GM19099 (cell line): ENCODE results near the gene PHACTR3.

Experiments used
- POLR2A ChIP-seq: IDR thresholded peaks from 3 replicates; pipeline ENCODE4 v1.6.1; 2011; ENCODE audit warnings: low read depth; ENCODE audit not compliant: insufficient read length; ENCODE audit errors: extremely low read depth

PHACTR3 gene

DNA sequence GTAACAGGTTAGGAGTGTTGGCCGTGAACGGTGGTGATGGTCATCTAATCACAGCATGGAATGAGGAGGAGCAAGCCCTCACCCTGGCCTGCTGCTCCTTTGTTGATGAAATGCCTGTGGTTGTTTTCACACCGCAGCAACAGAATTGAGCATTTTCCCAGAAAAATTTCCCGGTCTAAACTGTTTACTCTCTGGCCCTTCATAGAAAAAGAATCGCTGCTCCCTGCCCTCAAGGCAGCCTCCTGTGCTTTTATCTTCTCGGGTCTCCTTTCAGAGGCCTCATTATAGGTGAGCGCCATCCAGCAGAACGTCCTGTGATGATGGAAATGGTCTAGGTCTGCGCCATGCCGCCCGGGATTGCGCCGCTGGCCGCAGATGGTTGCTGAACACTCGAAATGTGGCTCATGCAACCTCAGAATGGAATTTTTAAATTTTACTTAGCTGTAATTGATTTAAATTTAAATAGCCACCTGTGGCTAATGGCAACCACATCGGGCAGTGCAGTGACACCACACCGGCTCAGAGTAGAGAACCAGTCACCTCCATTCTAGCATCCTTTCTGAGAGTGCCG is 30.2 kb downstream of the PHACTR3 start:
- no peak for TF ChIP-seq POLR2A

DNA sequence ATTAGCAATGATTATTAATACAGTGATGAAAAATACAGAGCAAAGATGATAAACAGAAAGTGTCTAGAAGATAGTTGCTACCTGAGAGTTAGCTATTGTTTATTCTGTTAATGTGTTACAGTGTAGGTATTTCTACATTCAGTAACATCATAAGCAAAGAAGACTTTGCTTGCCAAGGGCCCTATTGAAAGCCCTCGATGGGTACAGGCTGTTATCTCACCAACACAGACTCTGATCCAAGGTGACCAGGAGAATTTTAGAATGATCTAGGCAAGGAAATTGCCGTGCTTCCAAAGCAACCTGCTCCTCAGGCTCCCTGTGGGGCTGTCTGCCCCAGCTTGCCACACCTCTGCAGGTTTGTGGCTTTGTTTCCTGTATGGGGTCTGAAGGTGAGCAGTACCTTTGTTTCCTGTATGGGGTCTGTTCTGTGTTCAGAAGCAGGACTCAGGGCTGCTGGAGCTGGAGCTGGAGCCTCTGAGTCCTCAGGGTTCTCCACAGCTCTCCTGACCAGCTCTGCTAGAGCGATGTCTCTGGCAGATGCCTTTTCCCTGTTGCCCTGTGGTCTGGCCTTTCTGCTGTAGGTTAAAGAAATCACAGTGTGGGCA is 32.5 kb downstream of the PHACTR3 start:
- TF ChIP-seq POLR2A = no peak

DNA sequence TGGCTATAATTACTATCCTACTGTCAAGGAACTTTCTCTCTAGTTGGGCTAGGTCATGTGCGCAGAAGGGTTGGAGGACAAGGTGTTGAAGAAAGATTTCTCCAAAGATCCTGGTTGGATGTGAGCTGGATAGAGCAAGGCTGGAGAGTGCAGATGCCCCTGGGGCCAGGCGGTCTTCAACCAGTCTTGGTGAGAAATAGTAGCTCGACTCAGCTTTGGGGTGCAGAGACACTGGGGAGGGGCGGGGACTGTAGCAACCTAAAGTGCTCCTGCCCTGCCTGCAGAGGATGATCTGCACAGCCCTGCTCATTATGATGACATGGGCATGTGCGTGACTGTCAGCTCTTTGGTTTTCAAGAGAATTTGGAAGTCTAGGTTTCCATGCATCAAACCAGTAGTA is 35.9 kb downstream of the PHACTR3 start:
- no peak for TF ChIP-seq POLR2A

DNA sequence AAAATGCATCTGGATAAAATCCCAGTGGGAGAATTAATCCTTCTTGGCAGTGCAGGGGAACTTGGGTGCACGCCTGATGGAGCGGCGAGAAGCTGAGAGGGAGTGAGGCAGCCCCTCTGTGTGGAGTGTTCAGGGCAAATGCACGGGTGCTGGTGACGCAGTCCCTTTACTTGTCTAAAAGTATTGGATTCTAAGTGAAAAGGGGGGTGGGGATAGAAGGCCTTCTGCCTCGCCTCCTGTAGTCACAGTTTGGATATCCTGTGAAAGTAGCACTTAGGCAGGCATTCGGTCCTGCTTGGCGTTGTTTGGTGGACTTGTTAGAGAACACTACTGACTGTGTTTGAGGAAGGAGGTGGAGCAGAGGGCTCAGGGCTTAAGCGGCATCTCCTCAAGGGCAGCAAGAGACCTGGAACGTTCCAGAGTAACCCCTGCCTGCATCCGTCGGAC is 39.3 kb downstream of the PHACTR3 start:
- TF ChIP-seq POLR2A = no peak

DNA sequence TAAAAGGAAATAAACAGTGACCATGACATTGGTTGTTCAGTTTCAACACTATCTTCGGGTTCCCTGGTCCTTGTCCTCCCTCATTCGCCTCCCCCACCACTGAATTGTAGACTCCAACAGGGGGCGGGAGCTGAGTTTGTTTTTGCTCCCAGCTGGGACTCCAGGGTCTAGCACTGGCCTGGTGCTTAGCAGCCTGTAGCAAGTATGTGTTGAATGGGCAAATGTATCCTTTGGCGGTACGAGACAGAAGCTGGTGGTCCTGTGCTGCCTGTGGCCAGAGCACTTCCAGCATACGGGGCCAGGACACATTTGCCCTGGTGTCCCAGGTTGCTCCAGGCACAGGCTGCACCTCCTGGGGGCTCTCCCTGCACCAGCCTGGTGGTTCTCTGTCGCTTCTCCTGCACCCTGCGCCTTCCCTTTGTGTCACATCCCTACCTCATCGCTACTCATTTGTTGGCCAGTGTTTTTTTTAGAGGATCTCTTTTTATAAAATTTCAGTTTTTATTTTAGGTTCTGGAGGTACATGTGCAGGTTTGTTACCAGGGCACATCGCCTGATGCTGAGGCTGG is 40.1 kb downstream of the PHACTR3 start:
- TF ChIP-seq POLR2A = no peak

DNA sequence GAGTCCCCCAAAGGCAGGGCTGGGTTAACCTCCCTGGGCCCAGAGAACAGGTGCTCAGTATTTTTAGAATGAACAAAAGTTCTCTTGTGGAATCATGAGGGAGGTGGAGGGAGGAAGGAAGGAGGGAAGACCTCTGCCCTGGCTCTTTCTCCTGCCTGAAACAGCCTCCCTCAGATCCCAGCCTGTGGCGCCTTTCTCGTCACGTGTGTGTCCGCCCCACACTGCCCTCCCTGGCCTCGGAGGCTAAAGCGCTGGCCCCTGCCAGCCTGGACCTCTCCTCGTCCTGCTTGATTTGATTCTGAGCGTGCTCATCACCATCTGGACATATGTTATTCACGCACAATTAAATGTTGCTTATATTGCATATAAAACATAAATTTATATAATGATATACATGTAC is 40.9 kb downstream of the PHACTR3 start:
- TF ChIP-seq POLR2A = no peak

DNA sequence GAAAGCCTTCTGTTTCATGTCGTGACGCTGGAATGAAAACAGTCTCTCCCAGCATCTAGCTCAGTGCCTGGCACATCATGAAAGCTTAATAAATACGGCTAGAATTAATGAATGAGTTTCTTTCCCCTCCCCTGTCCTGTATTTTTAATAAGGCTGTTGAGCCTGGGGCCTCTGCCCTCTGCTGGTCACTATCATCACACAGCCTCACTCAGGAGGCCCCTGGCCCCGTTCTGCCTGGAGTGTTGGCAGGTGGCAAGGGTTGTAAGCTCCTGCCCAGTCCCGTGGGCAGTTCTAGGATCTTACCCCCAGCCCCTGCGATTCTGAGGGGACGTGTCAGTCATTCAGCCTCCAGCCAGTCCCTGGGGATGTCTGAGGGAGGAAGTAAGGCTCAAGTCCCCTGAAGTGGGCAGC is 41.4 kb downstream of the PHACTR3 start:
- TF ChIP-seq POLR2A = no peak

DNA sequence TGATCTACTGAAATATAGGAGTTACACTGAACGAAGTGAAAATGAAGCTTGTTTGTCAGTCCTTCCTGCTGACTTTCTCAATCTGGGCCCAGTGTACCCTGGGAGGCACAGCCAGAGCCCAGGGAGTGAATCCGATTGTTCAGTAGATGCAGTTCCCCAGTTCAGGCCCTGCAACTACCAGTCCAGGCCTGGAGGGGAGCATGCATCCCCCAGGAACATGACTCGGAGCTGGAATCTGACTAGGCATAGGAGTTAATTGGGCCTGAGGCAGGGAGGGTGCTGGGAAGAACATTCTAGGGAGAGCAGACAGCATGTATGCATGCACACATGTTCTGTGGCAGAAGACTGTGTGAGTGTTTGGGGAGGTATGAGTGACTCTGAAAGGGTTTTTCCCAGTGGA is 42.1 kb downstream of the PHACTR3 start:
- no peak for TF ChIP-seq POLR2A

DNA sequence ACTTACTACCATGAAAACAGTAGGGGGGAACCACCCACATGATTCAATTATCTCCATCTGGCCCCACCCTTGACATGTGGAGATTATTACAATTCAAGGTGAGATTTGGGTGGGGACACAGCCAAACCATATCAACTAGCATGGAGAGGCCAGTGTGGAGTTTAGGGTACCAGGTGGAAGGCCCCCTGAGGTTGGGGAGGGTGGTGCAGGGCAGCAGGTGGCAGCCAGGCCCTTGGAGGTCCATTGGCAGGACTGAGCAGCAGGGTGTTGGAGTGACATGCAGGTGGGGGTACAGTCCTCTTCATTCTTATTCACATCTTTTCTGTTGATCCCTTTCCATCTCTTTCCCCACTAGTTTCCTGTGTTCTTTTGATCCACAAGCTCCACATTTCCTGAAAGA is 42.9 kb downstream of the PHACTR3 start:
- TF ChIP-seq POLR2A = no peak

DNA sequence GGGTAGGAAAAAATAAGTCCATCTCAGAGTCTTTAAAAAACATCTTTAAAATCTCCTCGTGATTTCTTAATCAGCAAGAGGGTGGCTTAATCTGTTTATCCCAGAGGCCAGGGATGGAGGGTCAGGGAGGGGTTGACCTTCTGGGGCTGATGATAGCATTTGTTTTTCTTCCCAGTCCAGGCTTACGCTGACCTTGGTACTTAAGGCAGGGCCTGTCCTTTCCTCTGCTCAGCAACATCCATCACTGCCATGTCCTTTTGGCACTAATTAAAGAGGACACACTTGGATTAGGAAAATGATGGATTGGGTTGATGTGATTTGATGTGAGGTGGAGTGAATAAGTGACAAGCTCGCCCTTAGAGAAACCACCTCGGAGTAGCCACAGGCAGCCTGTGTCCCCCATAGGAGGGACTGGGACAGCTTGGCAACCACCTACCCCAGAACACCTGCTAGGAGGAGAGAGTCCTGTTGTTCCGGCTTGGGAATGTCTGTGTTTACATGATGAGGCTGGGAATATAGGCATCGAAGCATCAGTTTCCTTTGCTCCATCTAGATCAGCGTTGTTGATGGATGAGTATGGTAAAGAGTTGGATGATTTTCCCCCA is 44.2 kb downstream of the PHACTR3 start:
- TF ChIP-seq POLR2A = no peak

DNA sequence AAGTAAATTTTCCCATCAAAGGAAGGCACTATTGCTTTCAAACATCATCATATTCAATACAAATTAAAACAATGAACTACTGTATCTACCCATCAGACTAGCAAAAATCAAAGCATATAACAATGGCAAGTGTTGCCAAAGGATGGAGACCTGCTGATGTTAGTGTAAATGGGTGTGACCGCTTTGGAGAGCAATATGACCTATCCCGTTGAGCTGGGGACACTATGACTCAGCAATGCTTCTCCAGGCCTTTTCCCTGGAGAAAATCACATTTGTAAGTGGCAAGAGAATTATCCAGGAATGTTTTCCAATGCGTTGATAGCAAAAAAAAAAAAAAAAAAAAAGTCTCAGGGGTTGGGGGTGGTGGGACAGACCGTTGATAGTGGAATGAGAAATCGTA is 46.1 kb downstream of the PHACTR3 start:
- TF ChIP-seq POLR2A = no peak

DNA sequence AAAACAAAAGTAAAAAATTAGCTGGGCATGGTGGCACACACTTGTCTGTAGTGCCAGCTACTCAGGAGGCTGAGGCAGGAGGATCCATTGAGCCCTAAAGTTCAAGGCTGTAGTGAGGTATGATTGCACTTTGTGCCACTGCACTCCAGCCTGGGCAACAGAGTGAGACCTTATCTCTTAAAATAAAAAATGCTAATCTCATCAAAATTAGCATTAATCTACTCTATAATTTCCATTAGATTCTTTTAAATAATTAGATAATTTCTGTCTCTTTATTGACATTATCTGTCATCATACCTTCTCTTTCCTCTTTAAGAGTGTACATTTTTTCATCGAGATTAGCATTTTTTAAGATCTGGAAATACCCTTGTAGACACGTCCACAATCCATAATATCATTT is 48.0 kb downstream of the PHACTR3 start:
- TF ChIP-seq POLR2A = no peak

DNA sequence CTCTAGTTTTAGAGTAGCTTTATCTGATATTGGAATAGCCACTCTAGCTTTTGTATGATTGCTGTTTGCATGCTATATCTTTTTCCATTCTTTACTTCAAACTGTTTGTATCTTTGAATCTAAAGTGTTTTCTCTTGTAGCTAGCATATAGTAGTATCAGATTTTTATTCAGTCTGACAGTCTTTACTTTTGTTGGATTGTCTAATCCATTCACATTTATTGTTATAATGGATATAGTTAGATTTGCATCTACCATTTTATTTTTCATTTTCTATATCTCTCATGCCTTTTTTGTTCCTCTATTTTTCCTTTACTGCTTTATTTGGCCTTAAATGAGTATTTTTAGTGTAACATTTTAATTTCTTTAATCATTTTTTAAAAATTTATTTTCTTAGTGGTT is 52.1 kb downstream of the PHACTR3 start:
- no peak for TF ChIP-seq POLR2A

DNA sequence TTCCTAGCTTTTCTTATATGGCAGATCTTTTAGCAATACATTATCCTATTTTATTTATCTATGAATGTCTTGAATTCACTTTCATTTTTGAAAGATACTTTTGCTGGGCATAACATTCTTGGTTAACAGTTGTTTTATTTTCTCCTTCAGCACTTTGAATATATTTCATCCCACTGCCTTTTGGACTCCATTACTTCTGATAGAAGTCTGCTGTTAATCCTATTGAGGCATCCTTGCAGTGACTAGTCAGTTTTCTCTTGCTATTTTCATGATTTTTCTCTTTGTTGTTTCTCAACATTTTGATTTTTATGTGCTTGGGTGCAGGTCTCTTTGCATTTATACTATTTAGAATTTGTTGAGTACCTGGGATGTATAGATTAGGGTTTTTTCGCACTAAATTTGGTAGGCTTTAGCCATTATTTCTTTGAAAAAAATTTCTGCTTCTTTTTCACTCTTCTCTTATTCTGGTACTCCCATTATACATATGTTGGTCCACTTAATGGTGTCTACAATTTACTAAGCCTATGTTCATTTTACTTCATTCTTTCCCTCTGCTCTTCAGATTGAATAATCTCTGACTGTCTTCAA is 53.2 kb downstream of the PHACTR3 start:
- no peak for TF ChIP-seq POLR2A

DNA sequence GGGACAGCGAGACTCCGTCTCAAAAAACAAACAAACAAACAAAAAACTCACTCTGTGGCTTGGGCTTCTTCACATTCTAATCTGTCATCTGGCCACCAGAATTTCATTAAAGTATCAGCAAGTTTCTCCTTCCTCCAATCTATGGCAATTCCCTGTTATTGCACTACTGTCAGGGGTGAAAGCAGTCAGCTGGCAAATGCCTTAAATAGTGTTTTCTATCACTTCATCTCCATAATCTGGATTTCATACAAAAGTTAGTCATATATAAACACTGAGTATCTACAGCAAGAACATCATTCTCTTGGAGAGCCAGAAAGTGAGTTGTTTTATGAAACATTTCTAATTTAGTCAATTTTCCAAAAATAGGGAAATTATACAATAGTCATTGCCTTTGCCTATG is 56.1 kb downstream of the PHACTR3 start:
- TF ChIP-seq POLR2A = no peak

DNA sequence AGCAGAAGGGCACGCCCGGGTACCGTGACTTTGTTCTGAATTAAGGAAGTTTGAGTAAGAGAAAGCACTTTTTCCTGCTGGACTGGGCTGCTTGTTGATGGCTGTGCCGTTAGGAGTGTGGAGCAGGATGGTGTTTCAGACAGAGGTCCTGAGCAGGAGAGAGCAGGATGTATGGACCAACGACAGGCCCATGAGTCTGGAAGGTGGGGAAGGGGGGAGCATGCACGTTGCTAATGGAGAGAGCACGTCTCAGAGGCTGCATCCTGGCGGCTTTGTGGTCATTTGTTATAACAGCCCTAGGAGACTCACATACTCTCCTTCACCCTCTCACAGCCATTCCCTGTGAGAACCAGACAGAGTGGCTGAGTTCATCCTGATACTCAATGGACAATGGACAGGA is 56.8 kb downstream of the PHACTR3 start:
- TF ChIP-seq POLR2A = no peak

DNA sequence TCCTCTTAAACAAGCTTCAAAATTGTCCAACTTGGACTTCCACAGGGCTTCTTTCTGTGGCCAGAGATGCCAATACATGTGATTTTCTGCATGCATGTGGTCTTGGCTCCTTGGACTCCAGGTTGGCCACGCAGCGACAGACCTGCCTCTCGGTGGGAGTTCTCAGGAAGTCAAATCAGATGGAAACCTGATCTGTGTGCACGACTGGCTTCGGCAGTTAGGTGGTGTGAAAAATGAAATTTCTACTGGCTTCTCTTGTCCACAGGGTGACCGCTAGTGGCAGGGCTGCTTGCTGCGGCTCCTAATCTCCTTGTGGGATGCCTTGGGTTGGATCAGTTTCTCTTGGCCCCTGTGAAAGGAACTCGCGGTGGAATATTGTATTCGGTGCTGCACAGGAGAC is 57.3 kb downstream of the PHACTR3 start:
- TF ChIP-seq POLR2A = no peak

DNA sequence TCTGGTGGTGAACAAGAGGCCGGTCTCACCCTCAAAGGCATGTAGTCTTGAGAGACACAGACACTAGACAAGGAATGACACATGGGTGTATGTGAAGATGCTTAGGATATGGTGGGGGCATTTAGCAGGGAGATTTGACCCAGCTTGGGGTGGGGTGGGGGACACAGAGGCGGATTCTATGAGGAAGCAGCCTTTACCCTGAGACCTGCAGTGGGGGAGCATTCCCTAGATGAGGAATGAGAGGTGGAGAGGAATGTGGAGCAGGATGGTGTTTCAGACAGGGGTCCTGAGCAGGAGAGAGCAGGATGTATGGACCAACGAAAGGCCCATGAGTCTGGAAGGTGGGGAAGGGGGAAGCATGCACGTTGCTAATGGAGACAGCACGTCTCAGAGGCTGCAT is 57.8 kb downstream of the PHACTR3 start:
- no peak for TF ChIP-seq POLR2A
